T-cell (primary cell): ENCODE measurements around the gene SOX4. TPM values are rescaled to one million over a fixed set of nuclear protein-coding genes. Genes with fewer than 3 reads are reported as not detected.

Experiments
- ATAC-seq, 4 experiments: fragments of 200-7000 bp in 3 of 4; fragments of 150-1000 bp in 1 of 4; cut with Tn5 transposase; replicated peaks in 1 of 4; 1 replicate in 3 of 4; 2 replicates in 1 of 4; pipeline ENCODE4 v1.10.0; 2021; ENCODE audit warnings: moderate library complexity in 3 of 4, mild to moderate bottlenecking in 2 of 4, moderate number of reproducible peaks in 1 of 4
- CTCF ChIA-PET, 2 donors: fragments of 300-600 bp; sonication (Branson Sonifier 250); formaldehyde crosslinking; loops; one replicate each; lab custom pipeline; 2022; ENCODE audit warnings: antibody characterized with exemption in 2 of 2; lab: Charles Lee
- POLR2A ChIA-PET, 2 donors: fragments of 300-600 bp; sonication (Branson Sonifier 250); formaldehyde crosslinking; loops; one replicate each; lab custom pipeline; 2022; ENCODE audit warnings: antibody characterized with exemption in 2 of 2; lab: Charles Lee
- DNase-seq, 35 experiments: peaks; one replicate each; pipeline versions ENCODE4 v3.0.0 to v3.0.0-alpha.2; 2013 to 2023
- H3K27ac ChIP-seq: one replicate; pipeline ENCODE4 v1.5.1; 2013; ENCODE audit warnings: low read length
- H3K27me3 ChIP-seq, 2 experiments: replicated peaks in 1 of 2; 1 replicate in 1 of 2; 2 replicates in 1 of 2; pipeline versions ENCODE4 v1.6.1 to v1.7.0; 2013; ENCODE audit warnings: low read length in 1 of 2, mixed read lengths in 1 of 2; ENCODE audit not compliant: control insufficient read depth in 2 of 2, insufficient read depth in 2 of 2; ENCODE audit errors: extremely low read depth in 1 of 2
- H3K36me3 ChIP-seq, 2 donors: 1 replicate in 1 of 2; 2 replicates in 1 of 2; pipeline versions ENCODE4 v1.6.1 to v1.7.0; 2013; ENCODE audit warnings: low read length in 1 of 2; ENCODE audit not compliant: control insufficient read depth in 2 of 2, insufficient read depth in 1 of 2; ENCODE audit errors: extremely low read depth in 1 of 2
- H3K4me1 ChIP-seq, 2 experiments: 1 replicate in 1 of 2; 2 replicates in 1 of 2; pipeline versions ENCODE4 v1.6.1 to v1.7.0; 2013; ENCODE audit warnings: low read length in 2 of 2, mixed read lengths in 1 of 2; ENCODE audit not compliant: insufficient read depth in 2 of 2, control insufficient read depth in 1 of 2; ENCODE audit errors: extremely low read depth in 1 of 2
- H3K4me3 ChIP-seq, 2 donors: 1 replicate in 1 of 2; 2 replicates in 1 of 2; pipeline versions ENCODE4 v1.5.1 to v1.7.0; 2013; ENCODE audit warnings: mild to moderate bottlenecking in 2 of 2, low read length in 1 of 2, moderate library complexity in 1 of 2; ENCODE audit not compliant: control insufficient read depth in 1 of 2; ENCODE audit errors: extremely low read depth in 1 of 2
- H3K9me3 ChIP-seq: 2 replicates; pipeline ENCODE4 v1.7.0; 2013
- H3K27ac Mint-ChIP-seq, 2 donors: one replicate each; pipeline ENCODE4 v1.8.0; 2020 to 2021; ENCODE audit warnings: mild to moderate bottlenecking in 2 of 2, mixed read lengths in 2 of 2
- H3K27me3 Mint-ChIP-seq, 2 donors: one replicate each; pipeline ENCODE4 v1.8.0; 2021 to 2022; ENCODE audit warnings: mixed read lengths in 2 of 2
- H3K36me3 Mint-ChIP-seq: one replicate; pipeline ENCODE4 v1.8.0; 2021; ENCODE audit warnings: mixed read lengths
- H3K4me1 Mint-ChIP-seq, 3 donors: one replicate each; pipeline ENCODE4 v1.8.0; 2020 to 2022; ENCODE audit warnings: mixed read lengths in 3 of 3, mild to moderate bottlenecking in 1 of 3
- H3K4me3 Mint-ChIP-seq, 3 donors: one replicate each; pipeline ENCODE4 v1.8.0; 2020 to 2022; ENCODE audit warnings: mild to moderate bottlenecking in 3 of 3, mixed read lengths in 3 of 3, moderate library complexity in 3 of 3
- H3K9me3 Mint-ChIP-seq, 3 donors: one replicate each; pipeline ENCODE4 v1.8.0; 2020 to 2022; ENCODE audit warnings: mixed read lengths in 3 of 3
- WGBS: methylation state at CpG from one replicate; pipeline ENCODE4 v1.1.5; 2013; ENCODE audit warnings: missing lambda C conversion rate; ENCODE audit not compliant: insufficient coverage; 5-methylcytosine and 5-hydroxymethylcytosine counted together
- total RNA-seq, 35 experiments: library from RNA in 6 of 35; stranded (reverse) in 6 of 35; fragments of 120-200 nt in 1 of 35; gene quantifications; one replicate each; pipeline versions ENCODE4 v1.2.1 to v1.2.4 and lab custom pipeline; 2013 to 2026

The SOX4 gene
- total RNA-seq, 5 donors from 2014 or later (not counting 1 experiment from before 2014, with no cell fraction given), result 1.5 to 15.8 (median 2.9) TPM

GRCh38 chr6:21595285-21596144 is 2.0 kb downstream of the SOX4 start:
- Mint-ChIP-seq H3K4me1 (peaks cover 21 to 30% (median 23%) of the 10 kb centered on the region in 3 donors), H3K4me3 (peak overlapping the region in 2 of 3 donors; percentile 82 to 85), H3K27ac (peak overlapping the region; percentile 67 to 73), H3K9me3 (no peaks in the 10 kb centered on the region), H3K27me3 (peaks cover 18 to 56% of the 10 kb centered on the region in 2 donors), H3K36me3 (no peaks in the 10 kb centered on the region)
- ATAC-seq (peak; percentile 11 to 35 (median 32)), DNase-seq (peak in 21 of 35 experiments; percentile 2 to 45 (median 19))
- H3K27ac ChIP-seq, result no peak overlapping the region
- peaks cover 19 to 30% of the 10 kb centered on the region in 2 experiments for H3K4me1 ChIP-seq
- peak overlapping the region; percentile 49 to 95 for H3K4me3 ChIP-seq
- H3K36me3 ChIP-seq, result no peaks in the 10 kb centered on the region
- ChIA-PET POLR2A (interaction anchor here in 1 of 2 donors (0.7 to 1.2 kb wide), 2 partner anchors 1019 to 1061 kb away, joined by 3 to 12 read pairs; partner anchors contain the start of gene CDKAL1), CTCF (interaction anchor here (0.6 to 9.8 kb wide), 4 partner anchors 505 to 1280 kb away, joined by 3 to 120 read pairs (median 6); no protein-coding TSS in a partner anchor)
- no peaks in the 10 kb centered on the region for H3K9me3 ChIP-seq
- WGBS, result 2% methylated on average over 94 of the region's 108 CpGs
- peaks cover 0 to 41% of the 10 kb centered on the region in 2 experiments for H3K27me3 ChIP-seq

GRCh38 chr6:21596145-21596948 is 2.8 kb downstream of the SOX4 start:
- Histone ChIP-seq H3K27me3 (peaks cover 0 to 44% of the 10 kb centered on the region in 2 experiments), H3K4me3 (peak overlapping the region; percentile 49 to 95), H3K36me3 (no peaks in the 10 kb centered on the region), H3K27ac (no peak overlapping the region), H3K9me3 (no peaks in the 10 kb centered on the region), H3K4me1 (peaks cover 19 to 30% of the 10 kb centered on the region in 2 experiments)
- Mint-ChIP-seq H3K9me3 (no peaks in the 10 kb centered on the region), H3K27me3 (peaks cover 17 to 59% of the 10 kb centered on the region in 2 donors), H3K36me3 (no peaks in the 10 kb centered on the region), H3K4me1 (peaks cover 21 to 30% (median 23%) of the 10 kb centered on the region in 3 donors), H3K4me3 (peak overlapping the region in 2 of 3 donors; percentile 82 to 85), H3K27ac (no peak overlapping the region)
- WGBS, result 0% methylated on average over 13 of the region's 43 CpGs
- ATAC-seq (no peak), DNase-seq (peak in 13 of 35 experiments; percentile 2 to 41 (median 8))
- ChIA-PET CTCF (interaction anchor here (0.7 to 9.8 kb wide), 2 partner anchors 1031 to 1722 kb away, joined by 4 to 120 read pairs; no protein-coding TSS in a partner anchor), POLR2A (interaction anchor here in 1 of 2 donors (0.6 kb wide), 1 partner anchor 279 kb away, joined by 5 read pairs; no protein-coding TSS in a partner anchor)

GRCh38 chr6:21596949-21597682 is 3.6 kb downstream of the SOX4 start:
- Mint-ChIP-seq H3K4me1 (peaks cover 21 to 30% (median 23%) of the 10 kb centered on the region in 3 donors), H3K27me3 (peaks cover 17 to 61% of the 10 kb centered on the region in 2 donors), H3K4me3 (peak overlapping the region in 2 of 3 donors; percentile 82 to 85), H3K36me3 (no peaks in the 10 kb centered on the region), H3K9me3 (no peaks in the 10 kb centered on the region), H3K27ac (peak overlapping the region in 1 of 2 donors; percentile 69)
- peaks cover 0 to 48% of the 10 kb centered on the region in 2 experiments for H3K27me3 ChIP-seq
- 0% methylated on average over 1 of the region's 14 CpGs for WGBS
- no peaks in the 10 kb centered on the region for H3K36me3 ChIP-seq
- peaks cover 19 to 30% of the 10 kb centered on the region in 2 experiments for H3K4me1 ChIP-seq
- DNase-seq, result peak in 1 of 35 experiments; percentile 26
- H3K9me3 ChIP-seq, result no peaks in the 10 kb centered on the region
- H3K27ac ChIP-seq, result no peak overlapping the region
- ATAC-seq, result no peak
- CTCF ChIA-PET, result interaction anchor here in 1 of 2 donors (1.3 kb wide), 1 partner anchor 1033 kb away, joined by 4 read pairs; no protein-coding TSS in a partner anchor
- POLR2A ChIA-PET, result no interaction called here
- H3K4me3 ChIP-seq, result peak overlapping the region; percentile 49 to 95

GRCh38 chr6:21597801-21598673 is 4.5 kb downstream of the SOX4 start:
- Mint-ChIP-seq H3K27me3 (peaks cover 13 to 56% of the 10 kb centered on the region in 2 donors), H3K4me1 (peaks cover 21 to 30% (median 23%) of the 10 kb centered on the region in 3 donors), H3K4me3 (peak overlapping the region in 2 of 3 donors; percentile 37 to 55), H3K27ac (no peak overlapping the region), H3K9me3 (no peaks in the 10 kb centered on the region), H3K36me3 (no peaks in the 10 kb centered on the region)
- H3K36me3 ChIP-seq, result no peaks in the 10 kb centered on the region
- 7% methylated on average over 2 of the region's 14 CpGs for WGBS
- peaks cover 0 to 51% of the 10 kb centered on the region in 2 experiments for H3K27me3 ChIP-seq
- no peaks in the 10 kb centered on the region for H3K9me3 ChIP-seq
- DNase-seq (no peak), ATAC-seq (no peak)
- no peak overlapping the region for H3K27ac ChIP-seq
- peaks cover 17 to 30% of the 10 kb centered on the region in 2 experiments for H3K4me1 ChIP-seq
- H3K4me3 ChIP-seq, result peak overlapping the region; percentile 6 to 95
- POLR2A ChIA-PET, result interaction anchor here in 1 of 2 donors (0.5 kb wide), 1 partner anchor 1193 kb away, joined by 4 read pairs; no protein-coding TSS in a partner anchor
- CTCF ChIA-PET, result interaction anchor here (1.3 kb wide), 2 partner anchors 11 to 1034 kb away, joined by 3 to 4 read pairs; no protein-coding TSS in a partner anchor

GRCh38 chr6:21598674-21599023 is 5.1 kb downstream of the SOX4 start:
- H3K4me1 ChIP-seq, result peaks cover 17 to 27% of the 10 kb centered on the region in 2 experiments
- H3K4me3 Mint-ChIP-seq, result no peak overlapping the region
- no peak for ATAC-seq
- no peak overlapping the region for H3K27ac Mint-ChIP-seq
- H3K4me1 Mint-ChIP-seq, result peaks cover 21 to 30% (median 23%) of the 10 kb centered on the region in 3 donors
- no peak overlapping the region for H3K27ac ChIP-seq
- WGBS, result 30% methylated on average over 2 of the region's 3 CpGs
- no peaks in the 10 kb centered on the region for H3K9me3 Mint-ChIP-seq
- no peaks in the 10 kb centered on the region for H3K9me3 ChIP-seq
- no peaks in the 10 kb centered on the region for H3K36me3 ChIP-seq
- peaks cover 13 to 56% of the 10 kb centered on the region in 2 donors for H3K27me3 Mint-ChIP-seq
- H3K4me3 ChIP-seq, result peak overlapping the region in 1 of 2 donors; percentile 95
- peaks cover 0 to 45% of the 10 kb centered on the region in 2 experiments for H3K27me3 ChIP-seq
- ChIA-PET CTCF (interaction anchor here (1.3 kb wide), 2 partner anchors 11 to 1035 kb away, joined by 3 to 4 read pairs; no protein-coding TSS in a partner anchor), POLR2A (no interaction called here)
- no peaks in the 10 kb centered on the region for H3K36me3 Mint-ChIP-seq
- DNase-seq, result no peak
